NCI-H1930 (cell line): ENCODE data around the gene SMTNL1.

Experiments
- DNase-seq, 2 experiments: peaks; one replicate each; lab custom pipeline; 2025; lab: John Stamatoyannopoulos, UW

Gene SMTNL1

DNA sequence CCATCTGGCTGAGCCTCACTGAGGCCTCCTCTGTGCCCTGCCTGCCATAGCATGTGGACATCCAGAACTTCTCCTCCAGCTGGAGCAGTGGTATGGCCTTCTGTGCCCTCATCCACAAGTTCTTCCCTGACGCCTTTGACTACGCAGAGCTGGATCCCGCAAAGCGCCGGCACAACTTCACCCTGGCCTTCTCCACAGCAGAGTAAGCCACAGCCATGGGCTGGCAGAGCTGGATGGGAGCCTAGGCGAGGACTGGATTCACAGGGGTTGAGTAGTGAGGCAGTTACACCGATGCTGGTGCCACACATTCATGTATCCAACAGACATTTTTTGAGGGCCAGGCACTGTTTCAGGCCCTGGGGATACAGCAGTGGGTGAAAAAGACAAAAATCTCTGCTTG, 9.1 kb downstream of the SMTNL1 start:
- no peak for DNase-seq

GRCh38 chr11:57546869-57547475, 9.6 kb downstream of the SMTNL1 start:
- DNase-seq, result no peak

GRCh38 chr11:57547854-57548377, 10.5 kb downstream of the SMTNL1 start:
- DNase-seq, result no peak

GRCh38 chr11:57549983-57550382, 12.6 kb downstream of the SMTNL1 start:
- DNase-seq, result no peak

DNA sequence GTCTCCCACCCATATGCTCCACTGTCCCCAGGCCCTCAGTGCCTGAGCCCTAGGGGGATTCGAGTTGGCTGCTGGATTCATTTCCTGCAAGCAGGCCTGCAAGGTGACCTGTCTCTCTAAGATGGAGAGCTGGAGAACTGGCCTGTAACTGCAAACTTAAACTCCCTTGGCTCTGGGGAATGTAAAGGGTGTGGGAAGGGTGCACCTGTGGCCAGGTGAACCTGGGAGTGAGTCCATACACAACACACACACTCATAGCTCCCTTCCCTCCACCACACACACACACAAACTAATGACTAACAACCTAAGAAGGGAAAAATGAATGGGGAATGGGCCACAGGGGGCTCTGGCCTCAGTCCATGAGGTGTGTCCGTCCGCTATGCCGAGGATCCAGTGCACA, 14.5 kb downstream of the SMTNL1 start:
- no peak for DNase-seq

GRCh38 chr11:57552479-57552878, 15.1 kb downstream of the SMTNL1 start:
- DNase-seq, result no peak

DNA sequence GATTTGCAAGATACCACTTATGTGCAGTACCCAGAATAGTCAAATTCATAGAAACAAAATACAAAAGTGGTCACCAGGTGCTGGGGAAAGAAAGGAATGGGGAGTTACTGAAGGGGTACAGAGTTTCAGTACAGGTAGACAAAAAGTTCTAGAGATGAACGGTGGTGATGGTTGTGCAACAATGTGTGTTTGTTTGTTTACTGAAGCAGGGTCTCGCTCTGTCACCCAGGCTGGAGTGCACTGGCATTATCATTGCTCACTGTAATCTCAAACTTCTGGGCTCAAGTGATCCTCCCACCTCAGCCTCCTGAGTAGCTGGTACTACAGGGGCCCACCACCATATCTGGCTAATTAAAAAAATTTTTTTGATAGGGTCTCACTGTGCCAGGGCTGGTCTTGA, 18.0 kb downstream of the SMTNL1 start:
- no peak for DNase-seq

- no peak for DNase-seq
Observed at GRCh38 chr11:57556041-57556440, 18.6 kb downstream of the SMTNL1 start.

GRCh38 chr11:57560146-57560545, 22.8 kb downstream of the SMTNL1 start:
- DNase-seq, result no peak

DNA sequence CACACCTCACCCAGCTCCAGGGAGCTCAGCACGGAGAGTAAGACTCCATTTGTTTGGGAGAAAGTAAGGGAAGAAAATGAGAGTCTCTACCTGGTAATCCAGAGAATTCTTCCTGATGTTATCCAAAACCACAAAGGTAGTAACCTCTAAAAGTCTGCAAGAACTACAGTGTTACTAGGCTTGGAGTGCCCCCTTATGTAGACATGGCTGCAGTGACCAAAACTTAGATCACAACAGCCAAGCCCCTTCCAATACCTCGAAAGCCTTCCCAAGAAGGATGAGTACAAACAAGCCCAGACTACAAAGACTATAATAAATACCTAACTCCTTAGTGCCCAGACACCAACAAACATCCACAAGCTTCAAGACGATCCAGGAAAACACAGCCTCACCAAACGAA, 25.2 kb downstream of the SMTNL1 start:
- no peak for DNase-seq

GRCh38 chr11:57566005-57566904, 28.9 kb downstream of the SMTNL1 start:
- DNase-seq, result no peak

GRCh38 chr11:57566905-57567514, 29.6 kb downstream of the SMTNL1 start:
- DNase-seq, result no peak

DNA sequence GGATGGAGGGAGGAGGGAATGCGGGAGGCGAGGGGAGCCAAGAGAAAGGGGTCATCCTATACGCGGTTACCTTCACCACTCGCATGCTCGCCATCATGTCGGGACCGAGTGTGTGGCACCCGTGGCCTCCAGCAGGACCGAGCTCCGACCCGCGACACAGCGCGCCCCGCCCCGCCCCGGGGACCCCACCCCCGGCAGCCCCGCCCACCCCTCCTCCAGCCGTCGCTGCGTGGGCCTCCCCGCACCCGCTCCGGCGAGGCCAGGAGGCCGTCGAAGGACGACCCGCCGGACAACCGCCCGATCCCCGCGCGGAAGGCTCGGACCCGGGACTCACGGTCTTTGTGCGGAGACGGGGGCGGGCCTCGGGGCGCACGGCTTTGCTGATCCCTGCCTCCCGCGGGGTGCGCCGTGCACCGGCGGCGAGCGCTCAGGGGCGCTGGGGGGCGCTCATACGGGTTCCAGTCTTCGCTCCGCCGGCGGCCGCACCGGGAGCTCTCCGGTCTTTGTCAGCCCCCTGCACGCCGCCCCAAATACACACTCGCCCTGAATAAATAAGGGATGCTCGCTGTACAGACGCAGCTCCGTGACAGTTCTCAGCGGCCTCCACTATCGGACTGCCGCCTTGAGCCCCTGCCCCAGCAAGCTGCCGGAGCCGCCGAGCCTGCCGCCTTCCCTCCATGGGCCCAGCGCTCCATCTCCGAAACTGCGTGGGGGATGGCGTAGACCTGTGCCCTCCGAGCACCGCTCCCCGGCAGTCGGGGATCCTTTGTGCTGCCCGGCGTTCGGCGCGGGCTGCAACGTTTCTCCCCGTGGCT, 30.3 kb downstream of the SMTNL1 start, which contains the start of gene UBE2L6:
Gene UBE2L6, minus strand, starts transcription at position 158 of the 815 bp plus-strand sequence. Its CDS starts 61 bp downstream, at position 97.
- DNase-seq, result peak; percentile 45 to 69

DNA sequence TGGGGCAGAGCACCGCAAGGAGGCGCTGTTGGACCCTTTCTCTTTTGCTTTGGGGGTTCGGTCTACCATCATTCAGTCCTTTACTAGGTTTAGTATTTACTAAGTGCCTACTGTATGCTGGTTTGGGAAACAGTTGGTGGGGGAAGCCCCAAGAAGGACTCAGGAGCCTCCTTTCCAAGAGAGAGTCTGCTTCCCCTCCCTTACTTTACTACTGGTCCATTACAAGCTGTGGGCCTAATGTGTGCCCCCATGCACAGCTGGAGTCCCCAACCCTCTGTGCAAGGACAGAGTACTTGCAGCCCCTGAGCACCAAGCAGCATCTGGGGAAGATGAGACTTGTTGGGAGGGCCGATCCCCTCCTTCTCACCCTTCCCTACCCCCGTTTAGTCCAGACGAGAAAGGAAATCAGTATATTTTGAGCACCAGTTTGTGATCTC, 31.0 kb downstream of the SMTNL1 start:
- peak in 1 of 2 experiments; percentile 70 for DNase-seq

DNA sequence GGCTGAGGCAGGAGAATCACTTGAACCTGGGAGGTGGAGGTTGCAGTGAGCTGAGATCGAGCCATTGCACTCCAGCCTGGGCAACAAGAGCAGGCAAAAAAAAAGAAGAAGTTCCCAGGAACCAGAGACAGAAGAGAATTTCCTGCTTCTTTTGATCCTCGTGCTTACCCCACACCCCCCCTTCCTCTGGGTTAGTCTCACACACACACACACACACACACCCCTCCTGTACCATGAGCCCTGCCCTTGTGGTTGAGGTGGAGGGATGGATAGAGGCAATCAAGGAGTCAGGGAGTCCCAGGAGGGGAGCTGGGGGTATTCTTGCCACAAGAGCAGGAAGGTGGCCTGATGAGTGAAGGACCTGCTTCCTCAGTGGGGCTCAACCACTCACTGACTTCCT, 34.2 kb downstream of the SMTNL1 start:
- DNase-seq, result no peak

- no peak for DNase-seq
Observed at GRCh38 chr11:57574061-57574460, 36.7 kb downstream of the SMTNL1 start.

DNA sequence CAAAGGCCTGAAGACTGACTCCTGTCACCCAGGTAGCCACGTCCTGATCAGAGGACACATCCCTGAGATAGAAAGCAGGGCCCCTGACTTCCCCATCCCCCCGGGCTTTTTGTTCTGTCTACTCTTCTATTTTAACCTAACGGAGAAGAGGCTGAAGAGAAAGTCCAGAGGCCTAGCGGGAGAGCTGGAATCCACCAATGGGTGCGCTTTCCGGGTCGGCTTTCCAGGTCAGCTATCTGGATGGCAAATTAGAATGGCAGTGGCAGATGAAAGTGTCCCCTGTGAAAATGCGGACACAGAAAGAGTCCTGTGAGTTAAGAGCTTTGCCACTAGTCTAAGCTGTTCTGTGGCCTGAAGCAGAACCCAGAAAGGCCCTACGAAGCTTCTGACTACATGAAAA, 46.9 kb downstream of the SMTNL1 start:
- DNase-seq, result no peak

DNA sequence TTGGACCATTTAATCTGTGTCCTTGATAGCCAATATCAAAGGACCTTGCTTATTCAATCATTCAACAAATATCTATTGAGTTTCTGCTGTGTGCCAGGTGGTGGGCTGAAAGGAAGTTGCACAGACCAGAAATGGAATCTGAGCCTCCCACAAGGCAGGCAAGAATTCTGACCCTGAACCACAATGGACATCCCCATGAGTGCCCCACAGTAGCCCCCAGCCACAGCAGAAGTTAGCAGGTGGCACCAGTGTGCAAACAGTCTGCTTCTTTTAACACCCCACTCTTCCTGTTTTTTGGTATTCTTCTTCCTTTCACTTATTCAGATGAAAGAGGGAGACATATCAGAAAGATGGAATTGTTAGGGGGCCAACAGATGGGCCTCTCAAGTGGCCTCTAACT, 47.9 kb downstream of the SMTNL1 start:
- DNase-seq, result no peak

DNA sequence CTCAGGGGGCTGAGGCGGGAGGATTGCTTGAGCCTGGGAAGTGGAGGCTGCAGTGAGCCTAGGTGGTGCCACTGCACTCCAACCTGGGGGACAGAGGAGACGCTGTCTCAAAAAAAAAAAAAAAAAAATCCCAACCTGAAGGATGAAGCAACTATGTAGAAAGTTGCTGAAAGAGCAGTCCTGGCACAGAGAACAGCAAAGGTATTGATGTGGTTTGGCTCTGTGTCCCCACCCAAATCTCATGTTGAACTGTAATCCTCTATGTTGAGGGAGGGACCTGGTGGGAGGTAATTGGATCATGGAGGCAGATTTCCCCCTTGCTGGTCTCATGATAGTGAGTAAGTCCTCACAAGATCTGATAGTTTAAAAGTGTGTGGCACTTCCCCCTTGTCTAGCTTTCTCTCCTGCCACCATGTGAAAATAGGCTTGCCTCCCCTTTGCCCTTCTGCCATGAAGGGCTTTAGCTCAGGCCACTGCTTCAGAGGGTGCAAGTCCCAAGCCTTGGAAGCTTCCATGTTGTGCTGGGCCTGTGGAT, 49.4 kb downstream of the SMTNL1 start:
- DNase-seq, result no peak

DNA sequence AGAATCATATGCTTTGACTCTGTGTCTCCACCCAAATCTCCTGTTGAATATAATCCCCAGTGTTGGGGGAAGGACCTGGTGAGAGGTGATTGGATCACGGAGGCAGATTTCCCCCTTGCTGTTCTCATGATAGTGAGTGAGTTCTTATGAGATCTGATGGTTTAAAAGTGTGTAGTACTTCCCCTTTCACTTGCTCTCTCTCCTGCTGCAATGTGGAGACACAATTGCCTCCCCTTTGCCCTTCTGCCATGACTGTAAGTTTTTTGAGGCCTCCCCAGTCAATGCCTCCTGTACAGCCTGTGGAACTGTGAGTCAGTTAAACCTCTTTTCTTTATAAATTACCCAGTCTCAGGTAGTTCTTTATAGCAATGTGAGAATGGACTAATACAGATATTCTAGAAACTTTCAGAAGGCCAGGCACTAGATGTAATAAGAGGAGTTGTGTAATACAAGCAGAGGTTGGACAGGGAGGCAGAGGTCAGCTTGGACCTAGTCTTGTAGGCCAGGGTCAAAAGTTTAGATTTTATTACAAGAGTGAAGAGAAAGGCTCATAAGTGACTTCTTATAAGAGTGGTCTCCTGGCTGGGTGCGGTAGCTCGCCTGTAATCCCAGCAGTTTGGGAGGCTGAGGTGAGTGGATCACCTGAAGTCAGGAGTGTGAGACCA, 50.8 kb downstream of the SMTNL1 start:
- DNase-seq, result no peak
